Heart left ventricle (tissue), 13 donors: ENCODE data around the gene MYL9.

Experiments
- CTCF ChIP-seq, 12 donors: fragments of 200-600 bp; sonication (generic) in 4 of 12; IDR thresholded peaks; one replicate each; pipeline versions ENCODE4 v1.5.0 to v1.8.0; 2018 to 2022; ENCODE audit warnings: antibody characterized with exemption in 12 of 12, mild to moderate bottlenecking in 5 of 12
- POLR2A ChIP-seq, 2 donors: fragments of 450-650 bp; IDR thresholded peaks; one replicate each; pipeline ENCODE4 v1.6.1; 2017; ENCODE audit warnings: antibody characterized with exemption in 2 of 2, mild to moderate bottlenecking in 2 of 2, moderate library complexity in 2 of 2
- donor health status: ischemic (EF 13 %, LVEDD 7.1; RV severe dilation, severe dysfunction).
- donor health status: DM: no; HTN: yes; CAD: no.
- donor health status: DM: no; HTN: no; CAD: no.
- donor health status: ischemic (EF 25% LVEDD 6.9; RV normal size, moderate dysfunction).
- donor health status: ischemic (EF 25% LVEDD 5.7; RV mildly dilated, moderate dysfunction).
- donor health status: ischemic (EF 35%, LVEDD 5.7; RV mildly dilated, moderate dysfunction).
- donor health status: nonischemic (EF 11% LVEDD 7.7; RV severe dilation, severe dysfunction).
- donor health status: DM: yes; HTN: yes; CAD: no.
- donor health status: PGD.
- donor health status: ischemic (EF 29% LVEDD 5.4; RV normal size, mild dysfunction).
- donor health status: nonischemic (EF 23%, LVEDD 6.1; RV moderate dilation, normal function).

DNA sequence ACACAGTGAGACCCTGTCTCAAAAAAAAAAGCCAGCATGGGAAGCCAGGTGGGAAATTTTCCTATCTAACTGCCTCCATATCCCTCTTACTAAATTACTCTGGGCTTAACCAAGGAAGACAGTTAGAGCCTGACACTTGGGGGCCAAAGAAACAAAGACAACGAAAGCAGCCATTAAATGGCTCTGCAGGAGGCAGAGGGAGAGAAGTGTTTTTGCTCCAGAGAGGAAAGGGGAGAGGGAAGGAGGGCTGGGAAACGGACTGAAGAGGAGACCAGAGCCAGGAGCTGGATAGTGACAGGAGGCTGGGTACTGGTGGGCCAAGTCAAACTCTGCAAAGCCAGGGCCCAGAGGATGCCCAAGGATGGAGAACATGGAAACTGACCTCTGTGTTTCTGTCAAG is 21.4 kb downstream of the MYL9 start:
- TF ChIP-seq CTCF (IDR thresholded peaks at IDR 0.05) (no peak), POLR2A (IDR thresholded peaks at IDR 0.05) (no peak)
